ENCODE results near the gene NDUFS2.
A peak's percentile ranks its signal among the peaks of the same experiment; 100 is the strongest.

The NDUFS2 gene

GRCh38 chr1:161201836-161202712 lies at the start of gene NDUFS2:
NDUFS2 (plus strand) TSS chr1:161202367; CDS start chr1:161202386, 19 bp downstream.
- peak; percentile 62 to 100 (median 97) for DNase-seq

GRCh38 chr1:161153176-161153575 lies 49.0 kb upstream of the NDUFS2 start:
- DNase-seq, result peak in 1 of 56 donors; percentile 9

- DNase-seq, result peak in 55 of 56 donors; percentile 12 to 90 (median 71)
These were observed 48.4 kb upstream of the NDUFS2 start, which contains the start of gene UFC1 for GRCh38 chr1:161153682-161154337. UFC1 (plus strand) TSS chr1:161153978; CDS start chr1:161153998, 20 bp downstream.

- DNase-seq, result no peak
These were observed 44.3 kb upstream of the NDUFS2 start for GRCh38 chr1:161157867-161158266.

GRCh38 chr1:161158316-161159010 lies 43.7 kb upstream of the NDUFS2 start:
- DNase-seq, result no peak

- DNase-seq, result peak; percentile 29 to 95 (median 90)
These were observed 42.9 kb upstream of the NDUFS2 start, which contains the start of gene USP21 for GRCh38 chr1:161159087-161159912. USP21 (plus strand) TSS chr1:161159500; CDS start chr1:161160641, 1,141 bp downstream.

- peak in 2 of 56 donors; percentile 33 to 45 for DNase-seq
These were observed 42.3 kb upstream of the NDUFS2 start for GRCh38 chr1:161159913-161160243.

- no peak for DNase-seq
These were observed 41.5 kb upstream of the NDUFS2 start for GRCh38 chr1:161160671-161161145.

- no peak for DNase-seq
These were observed 40.5 kb upstream of the NDUFS2 start for GRCh38 chr1:161161652-161162051.

- DNase-seq, result no peak
These were observed 40.1 kb upstream of the NDUFS2 start for GRCh38 chr1:161162052-161162451.

- no peak for DNase-seq
These were observed 39.4 kb upstream of the NDUFS2 start for GRCh38 chr1:161162806-161163205.

- no peak for DNase-seq
These were observed 38.4 kb upstream of the NDUFS2 start for GRCh38 chr1:161163793-161164192.

GRCh38 chr1:161164901-161165610 lies 37.1 kb upstream of the NDUFS2 start:
- DNase-seq, result no peak

GRCh38 chr1:161165742-161166668 lies 36.2 kb upstream of the NDUFS2 start, which contains the start of gene PPOX:
PPOX (plus strand) TSS chr1:161166426; CDS start chr1:161166848, 422 bp downstream.
- DNase-seq, result peak; percentile 79 to 99 (median 96)

- peak in 6 of 56 donors; percentile 11 to 60 (median 51) for DNase-seq
These were observed 35.3 kb upstream of the NDUFS2 start for GRCh38 chr1:161166669-161167548.

- DNase-seq, result no peak
These were observed 33.3 kb upstream of the NDUFS2 start for GRCh38 chr1:161168906-161169305.

- no peak for DNase-seq
These were observed 31.0 kb upstream of the NDUFS2 start for GRCh38 chr1:161171191-161171590.

- no peak for DNase-seq
These were observed 30.5 kb upstream of the NDUFS2 start for GRCh38 chr1:161171696-161172095.

All from nucleus accumbens (tissue), 56 donors.